ENCODE data around the gene SLC45A2. TPM values are rescaled to one million over a fixed set of nuclear protein-coding genes. Genes with fewer than 3 reads are reported as not detected.
"Not testable (repeated sequence)": the region's sequence is repeated elsewhere in the genome, so short reads cannot be mapped to it uniquely, and the experiment has no call there.

SLC45A2 gene
- total RNA-seq, 4 donors from 2014 or later: 0.58 TPM; not detected in 3

DNA sequence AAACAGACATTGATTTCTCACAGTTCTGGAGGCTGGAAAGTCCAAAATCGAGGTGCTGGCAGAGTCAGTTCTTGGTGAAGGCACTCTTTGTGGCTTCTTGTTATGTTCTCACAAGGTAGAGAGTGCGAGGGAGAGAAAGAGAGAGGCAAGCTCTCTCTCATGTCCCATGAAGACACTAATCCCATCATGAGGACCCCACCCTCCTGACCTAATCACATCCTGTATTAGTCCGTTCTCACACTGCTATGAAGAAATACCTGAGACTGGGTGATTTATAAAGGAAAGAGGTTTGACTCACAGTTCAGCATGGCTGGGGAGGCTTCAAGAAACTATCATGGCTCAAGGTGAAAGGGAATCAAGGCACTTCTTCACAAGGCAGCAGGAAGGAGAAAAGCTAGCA, 29.1 kb upstream of the SLC45A2 start:
- TF ChIP-seq POLR2A (IDR thresholded peaks at IDR 0.05) (no peak), CTCF (IDR thresholded peaks at IDR 0.05) (no peak)
- no peaks in the 10 kb centered on the region for H3K36me3 ChIP-seq
- intact Hi-C loops (cut with DNase I; ENCODE audit: low total_unique reads): no loop called here
- no peak overlapping the region for H3K4me3 ChIP-seq
- no peak for DNase-seq
- no peaks in the 10 kb centered on the region for H3K27me3 ChIP-seq
- H3K4me1 ChIP-seq: no peaks in the 10 kb centered on the region
- H3K27ac ChIP-seq: no peak overlapping the region
- no peaks in the 10 kb centered on the region for H3K9me3 ChIP-seq

- Histone ChIP-seq H3K9me3 (no peaks in the 10 kb centered on the region), H3K27ac (no peak overlapping the region), H3K27me3 (no peaks in the 10 kb centered on the region), H3K4me3 (no peak overlapping the region), H3K36me3 (no peaks in the 10 kb centered on the region), H3K4me1 (no peaks in the 10 kb centered on the region)
- TF ChIP-seq CTCF (IDR thresholded peaks at IDR 0.05) (no peak), POLR2A (IDR thresholded peaks at IDR 0.05) (no peak)
- DNase-seq: no peak
- intact Hi-C loops (cut with DNase I; ENCODE audit: low total_unique reads): no loop called here
Measured at GRCh38 chr5:34012791-34013190, 28.3 kb upstream of the SLC45A2 start.

- H3K36me3 ChIP-seq: no peaks in the 10 kb centered on the region
- TF ChIP-seq POLR2A (IDR thresholded peaks at IDR 0.05) (no peak), CTCF (IDR thresholded peaks at IDR 0.05) (no peak)
- H3K9me3 ChIP-seq: no peaks in the 10 kb centered on the region
- no peak overlapping the region for H3K4me3 ChIP-seq
- intact Hi-C loops (cut with DNase I; ENCODE audit: low total_unique reads): no loop called here
- H3K27me3 ChIP-seq: no peaks in the 10 kb centered on the region
- peaks cover 0 to 4% of the 10 kb centered on the region in 2 donors for H3K4me1 ChIP-seq
- no peak for DNase-seq
- H3K27ac ChIP-seq: no peak overlapping the region
Measured at GRCh38 chr5:34011536-34011935, 27.0 kb upstream of the SLC45A2 start.

- H3K27me3 ChIP-seq; DNase-seq; H3K4me3 ChIP-seq; intact Hi-C loops (cut with DNase I; ENCODE audit: low total_unique reads); H3K4me1 ChIP-seq; H3K27ac ChIP-seq; H3K9me3 ChIP-seq; H3K36me3 ChIP-seq: not testable (repeated sequence)
Measured at GRCh38 chr5:34010146-34010545, 25.7 kb upstream of the SLC45A2 start.

DNA sequence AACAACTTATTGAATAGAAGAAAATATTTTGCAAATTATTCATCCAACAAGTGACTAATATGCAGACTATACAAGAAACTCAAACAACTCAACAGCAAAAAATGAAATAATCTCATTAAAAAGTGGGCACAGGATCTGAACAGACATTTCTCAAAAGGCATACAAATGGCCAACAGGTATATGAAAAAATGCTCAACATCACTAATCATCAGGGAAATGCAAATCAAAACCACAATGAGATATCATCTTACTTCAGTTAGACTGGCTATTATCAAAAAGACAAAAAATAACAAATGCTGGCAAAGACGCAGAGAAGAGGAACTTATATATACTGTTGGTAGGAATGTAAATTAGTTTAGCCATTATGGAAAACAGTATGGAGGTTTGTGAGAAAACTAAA, 25.1 kb upstream of the SLC45A2 start:
- no peak overlapping the region for H3K27ac ChIP-seq
- no peaks in the 10 kb centered on the region for H3K27me3 ChIP-seq
- no peaks in the 10 kb centered on the region for H3K36me3 ChIP-seq
- intact Hi-C loops (cut with DNase I; ENCODE audit: low total_unique reads): no loop called here
- no peaks in the 10 kb centered on the region for H3K9me3 ChIP-seq
- no peak overlapping the region for H3K4me3 ChIP-seq
- peaks cover 0 to 8% of the 10 kb centered on the region in 2 donors for H3K4me1 ChIP-seq
- TF ChIP-seq CTCF (IDR thresholded peaks at IDR 0.05) (no peak), POLR2A (IDR thresholded peaks at IDR 0.05) (no peak)
- no peak for DNase-seq

DNA sequence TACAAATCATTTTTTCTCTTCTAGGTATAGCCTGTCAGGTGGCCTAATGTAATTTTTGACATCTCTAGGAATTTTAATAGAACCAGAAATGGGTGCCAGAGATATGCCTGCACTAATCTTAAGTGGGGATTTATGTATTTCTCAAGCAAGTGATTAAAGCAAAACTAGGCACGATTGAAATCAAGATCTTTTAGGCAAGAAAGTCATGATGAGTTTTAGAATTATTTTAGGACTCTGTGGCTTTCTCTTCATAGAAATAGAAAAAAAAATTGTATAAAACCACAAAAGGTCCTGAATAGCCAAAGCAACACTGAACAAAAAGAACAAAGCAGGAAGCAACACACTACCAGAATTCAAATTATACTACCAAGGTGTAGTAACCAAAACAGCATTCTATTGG, 24.3 kb upstream of the SLC45A2 start:
- Histone ChIP-seq H3K4me1 (peaks cover 0 to 8% of the 10 kb centered on the region in 2 donors), H3K4me3 (peak overlapping the region; percentile 53 to 67), H3K36me3 (no peaks in the 10 kb centered on the region), H3K9me3 (no peaks in the 10 kb centered on the region), H3K27me3 (no peaks in the 10 kb centered on the region), H3K27ac (peak overlapping the region; percentile 89 to 91)
- intact Hi-C loops (cut with DNase I; ENCODE audit: low total_unique reads): no loop called here
- no peak for DNase-seq
- TF ChIP-seq CTCF (IDR thresholded peaks at IDR 0.05): no peak
- TF ChIP-seq POLR2A (IDR thresholded peaks at IDR 0.05): no peak
